Measurements from ENCODE around the gene MBNL2.
"Not testable (repeated sequence)": the region's sequence is repeated elsewhere in the genome, so short reads cannot be mapped to it uniquely, and the experiment has no call there.

Gene MBNL2

DNA sequence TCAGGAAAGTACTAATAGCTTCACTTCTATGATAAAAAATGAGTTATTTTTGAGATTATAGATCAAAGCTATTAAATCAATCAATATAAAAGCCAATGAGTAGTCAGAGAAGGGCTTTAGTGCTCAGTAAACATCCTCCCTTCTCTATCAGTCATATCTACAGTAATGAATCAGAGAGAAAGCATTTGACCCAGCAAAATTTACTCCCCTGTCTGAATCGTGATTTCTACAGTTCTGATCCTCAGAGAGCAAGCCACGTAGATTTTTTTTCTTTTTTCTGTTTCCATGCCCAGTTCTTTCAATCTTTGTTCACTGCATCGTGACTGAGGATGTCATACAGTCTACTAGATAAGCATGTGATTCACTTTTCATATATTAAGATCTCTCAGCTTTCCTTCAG lies 16.2 kb upstream of the MBNL2 start:
- H3K27ac ChIP-seq, result no peak overlapping the region
- TF ChIP-seq ZFX (IDR thresholded peaks at IDR 0.05), result no peak

DNA sequence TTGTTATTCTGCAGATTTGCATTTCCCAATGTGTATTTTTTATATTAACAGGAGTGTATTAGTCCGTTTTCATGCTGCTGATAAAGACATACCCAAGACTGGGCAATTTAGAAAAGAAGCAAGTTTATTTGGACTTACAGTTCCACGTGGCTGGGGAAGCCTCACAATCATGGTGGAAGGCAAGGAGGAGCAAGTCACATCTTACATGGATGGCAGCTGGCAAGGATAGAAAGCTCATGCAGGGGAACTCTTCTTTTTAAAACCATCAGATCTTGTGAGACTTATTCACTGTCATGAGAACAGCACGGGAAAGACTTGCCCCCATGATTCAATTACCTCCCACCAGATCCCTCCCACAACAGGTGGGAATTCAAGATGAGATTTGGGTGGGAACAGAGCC lies 14.9 kb upstream of the MBNL2 start:
- not testable (repeated sequence) for H3K27ac ChIP-seq

DNA sequence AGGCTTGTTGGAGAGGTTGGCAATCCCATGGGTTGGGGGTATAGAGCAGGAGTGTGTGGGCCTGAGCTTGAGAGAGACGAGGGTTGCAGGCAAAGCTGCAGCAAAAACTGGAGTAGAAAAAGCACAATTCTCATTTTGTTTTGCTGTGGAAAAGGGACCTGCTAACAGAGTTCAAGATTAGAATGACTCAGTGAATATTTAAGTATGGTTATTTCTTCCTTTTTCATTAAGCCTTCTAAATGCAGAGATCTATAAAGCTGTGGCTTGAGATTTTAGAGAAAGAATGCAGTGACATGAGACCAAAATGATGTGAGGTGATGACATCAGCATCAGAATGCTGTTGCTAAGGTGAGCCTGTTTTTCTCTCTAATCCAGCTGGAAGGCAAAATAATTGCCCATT lies 10.8 kb upstream of the MBNL2 start:
- no peak overlapping the region for H3K27ac ChIP-seq
- TF ChIP-seq, protein P1, sequence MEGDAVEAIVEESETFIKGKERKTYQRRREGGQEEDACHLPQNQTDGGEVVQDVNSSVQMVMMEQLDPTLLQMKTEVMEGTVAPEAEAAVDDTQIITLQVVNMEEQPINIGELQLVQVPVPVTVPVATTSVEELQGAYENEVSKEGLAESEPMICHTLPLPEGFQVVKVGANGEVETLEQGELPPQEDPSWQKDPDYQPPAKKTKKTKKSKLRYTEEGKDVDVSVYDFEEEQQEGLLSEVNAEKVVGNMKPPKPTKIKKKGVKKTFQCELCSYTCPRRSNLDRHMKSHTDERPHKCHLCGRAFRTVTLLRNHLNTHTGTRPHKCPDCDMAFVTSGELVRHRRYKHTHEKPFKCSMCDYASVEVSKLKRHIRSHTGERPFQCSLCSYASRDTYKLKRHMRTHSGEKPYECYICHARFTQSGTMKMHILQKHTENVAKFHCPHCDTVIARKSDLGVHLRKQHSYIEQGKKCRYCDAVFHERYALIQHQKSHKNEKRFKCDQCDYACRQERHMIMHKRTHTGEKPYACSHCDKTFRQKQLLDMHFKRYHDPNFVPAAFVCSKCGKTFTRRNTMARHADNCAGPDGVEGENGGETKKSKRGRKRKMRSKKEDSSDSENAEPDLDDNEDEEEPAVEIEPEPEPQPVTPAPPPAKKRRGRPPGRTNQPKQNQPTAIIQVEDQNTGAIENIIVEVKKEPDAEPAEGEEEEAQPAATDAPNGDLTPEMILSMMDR (conservative IDR thresholded peaks at IDR 0.05), result no peak
- TF ChIP-seq ZFX (IDR thresholded peaks at IDR 0.05), result no peak

DNA sequence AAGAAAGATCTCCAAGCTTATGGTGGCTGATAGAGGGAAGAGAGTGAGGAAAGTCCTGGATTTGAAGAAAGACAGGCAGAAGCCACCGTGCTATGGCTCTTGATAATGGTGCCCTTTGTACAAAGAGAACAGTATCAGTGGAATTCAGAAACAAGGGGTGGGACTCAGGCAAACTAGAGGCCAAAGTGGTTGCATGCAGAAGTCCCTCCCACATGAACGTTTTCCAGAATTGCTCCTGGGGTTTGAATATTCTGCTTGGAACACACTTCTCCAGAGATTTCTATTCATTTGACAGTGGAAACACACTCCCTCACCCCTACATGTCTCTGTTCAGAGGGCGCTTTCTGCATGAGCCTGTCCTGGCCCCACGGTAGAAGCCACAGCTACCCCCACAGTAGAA lies 10.1 kb upstream of the MBNL2 start:
- no peak overlapping the region for H3K27ac ChIP-seq
- TF ChIP-seq ZFX (IDR thresholded peaks at IDR 0.05), result no peak
- TF ChIP-seq, protein P1 (conservative IDR thresholded peaks at IDR 0.05), result no peak

DNA sequence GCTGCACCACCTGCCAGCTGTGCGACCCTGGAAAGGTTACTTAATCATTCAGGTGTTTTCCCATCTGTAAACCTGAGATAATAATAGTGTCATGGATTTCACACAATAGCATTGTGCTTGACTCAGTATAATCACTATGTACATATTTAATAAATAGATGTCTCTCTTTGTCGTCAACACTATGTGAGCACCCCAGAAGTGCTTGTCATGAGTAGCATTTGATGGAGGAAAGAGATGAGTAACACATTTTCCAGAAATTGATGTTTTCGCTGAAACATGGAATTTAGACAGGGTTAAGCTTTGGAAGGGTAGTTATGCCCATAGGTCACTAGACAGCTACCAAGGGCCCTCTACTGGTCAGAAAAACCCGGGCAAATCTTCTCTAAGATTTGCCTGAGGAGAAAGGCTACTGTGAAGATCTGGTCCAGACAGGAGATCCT lies 9.5 kb upstream of the MBNL2 start:
- TF ChIP-seq ZFX (IDR thresholded peaks at IDR 0.05), result no peak
- TF ChIP-seq, protein P1 (conservative IDR thresholded peaks at IDR 0.05), result peak; percentile 69

DNA sequence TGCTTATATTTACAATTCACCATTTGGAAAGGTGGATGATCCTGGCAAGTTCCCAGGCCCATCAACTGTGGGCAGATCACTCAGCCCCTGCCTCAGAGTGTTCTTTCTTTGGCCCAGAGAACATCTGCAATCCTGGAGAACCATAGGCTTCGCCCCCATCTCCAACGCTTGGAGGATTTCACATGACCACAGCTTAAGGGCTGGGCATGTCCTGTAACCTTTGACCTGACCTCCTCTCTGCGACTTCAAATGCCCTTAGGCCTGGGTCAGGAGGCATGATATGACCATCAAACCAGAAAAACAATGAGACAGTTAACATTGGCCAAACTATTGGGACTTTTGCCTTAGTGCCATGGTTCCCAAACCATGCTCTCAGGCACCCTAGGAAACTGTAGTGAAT lies 7.2 kb upstream of the MBNL2 start:
- TF ChIP-seq, protein P1 (conservative IDR thresholded peaks at IDR 0.05), result no peak
- no peak for TF ChIP-seq ZFX (IDR thresholded peaks at IDR 0.05)
- H3K27ac ChIP-seq, result no peak overlapping the region

More for the DNA sequence above, 9.5 kb upstream of the MBNL2 start:
- H3K27ac ChIP-seq, result no peak overlapping the region

DNA sequence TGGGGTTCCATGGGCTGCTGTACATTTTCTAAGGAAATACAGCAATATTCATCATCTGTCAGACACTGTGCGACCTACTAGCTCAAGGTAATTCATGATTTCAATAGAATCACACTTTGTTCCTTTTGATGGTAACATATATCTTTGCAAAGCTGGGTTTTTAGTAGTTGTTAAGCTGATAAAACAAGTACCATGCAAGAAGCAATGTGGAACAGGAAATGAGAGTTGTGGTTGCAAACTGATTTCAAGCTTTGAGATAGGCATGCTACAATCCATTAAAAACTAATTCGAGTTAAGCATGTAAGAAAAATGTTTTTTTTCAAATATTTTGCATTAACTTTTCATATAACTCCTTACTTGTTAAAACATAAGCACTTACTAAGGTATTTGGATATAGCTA lies 6.8 kb upstream of the MBNL2 start:
- TF ChIP-seq, protein P1 (conservative IDR thresholded peaks at IDR 0.05), result no peak
- no peak for TF ChIP-seq ZFX (IDR thresholded peaks at IDR 0.05)
- no peak overlapping the region for H3K27ac ChIP-seq

DNA sequence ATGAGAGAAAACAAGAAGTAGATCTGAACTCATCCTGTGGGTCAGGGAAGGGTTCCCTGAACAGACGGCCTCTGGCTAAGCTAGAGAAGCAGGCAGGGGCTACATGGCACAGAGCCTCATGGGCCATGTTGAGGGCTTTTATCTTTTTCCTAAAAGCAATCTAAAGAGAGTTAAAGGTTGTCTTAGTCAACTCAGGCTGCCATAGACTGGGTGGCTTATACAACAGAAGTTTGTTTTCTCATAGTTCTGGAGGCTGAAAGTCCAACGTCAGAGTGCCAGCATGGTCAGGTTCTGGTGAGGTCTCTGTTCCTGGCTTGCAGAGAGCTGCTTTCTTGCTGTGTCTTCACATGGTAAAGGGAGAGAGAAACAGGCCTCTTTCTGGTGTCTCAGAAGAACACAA lies 2.9 kb upstream of the MBNL2 start:
- no peak for TF ChIP-seq ZFX (IDR thresholded peaks at IDR 0.05)
- TF ChIP-seq, protein P1 (conservative IDR thresholded peaks at IDR 0.05), result no peak
- no peak overlapping the region for H3K27ac ChIP-seq
